K562 treated with DMSO at 1 percent for 48 hours (cell line): Measurements from ENCODE around the gene APOBR. TPM values are rescaled to one million over a fixed set of nuclear protein-coding genes. Genes with fewer than 3 reads are reported as not detected.

Experiments used
- total RNA-seq: library from RNA; unstranded; fragments of 300-600 nt; gene quantifications from 2 replicates; pipeline ENCODE4 v1.2.3, GENCODE V29; 2022; ENCODE audit warnings: low replicate concordance; ENCODE audit errors: extremely low read depth

Gene APOBR, protein sequence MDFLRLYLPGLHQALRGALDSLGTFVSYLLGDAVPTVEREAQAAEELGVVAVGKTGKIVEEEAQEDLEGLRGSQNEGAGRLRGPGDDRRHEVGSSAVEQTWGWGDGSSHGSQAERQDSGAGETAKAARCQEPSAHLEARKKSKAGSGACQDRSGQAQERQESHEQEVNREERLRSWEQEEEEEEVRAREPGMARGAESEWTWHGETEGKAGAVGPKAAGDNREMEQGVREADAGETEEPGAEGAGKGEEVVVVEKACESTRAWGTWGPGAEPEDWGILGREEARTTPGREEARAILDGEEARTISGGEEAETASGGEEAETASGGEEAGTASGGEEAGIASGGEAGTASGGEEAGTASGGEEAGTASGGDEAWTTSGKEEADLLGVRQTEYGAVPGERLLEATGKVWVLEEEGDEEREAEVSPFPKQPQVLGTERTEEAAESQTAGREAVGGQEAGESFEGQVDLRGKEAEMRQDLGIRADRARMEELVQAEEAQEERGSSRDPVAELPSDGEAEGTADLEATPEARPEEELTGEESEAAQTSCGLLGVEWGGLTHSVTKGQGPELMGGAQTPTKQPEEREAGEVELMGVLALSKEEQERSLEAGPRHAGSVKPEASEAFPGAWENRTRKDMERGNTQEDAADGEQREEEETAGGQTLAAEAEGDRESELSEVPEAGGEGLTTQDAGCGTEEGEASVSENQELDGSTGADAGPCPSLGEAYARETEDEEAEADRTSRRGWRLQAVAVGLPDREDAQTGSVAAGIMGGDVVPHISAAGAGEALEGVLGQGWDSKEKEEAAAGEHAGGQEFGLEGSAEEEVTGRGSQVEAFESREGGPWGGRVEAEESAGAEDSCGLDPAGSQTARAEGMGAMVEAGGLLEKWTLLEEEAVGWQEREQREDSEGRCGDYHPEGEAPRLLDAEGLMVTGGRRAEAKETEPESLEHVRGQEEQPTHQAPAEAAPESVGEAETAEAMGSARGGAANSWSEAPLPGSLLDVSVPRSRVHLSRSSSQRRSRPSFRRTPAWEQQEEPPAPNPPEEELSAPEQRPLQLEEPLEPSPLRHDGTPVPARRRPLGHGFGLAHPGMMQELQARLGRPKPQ
- not detected in 2 replicates for total RNA-seq

DNA sequence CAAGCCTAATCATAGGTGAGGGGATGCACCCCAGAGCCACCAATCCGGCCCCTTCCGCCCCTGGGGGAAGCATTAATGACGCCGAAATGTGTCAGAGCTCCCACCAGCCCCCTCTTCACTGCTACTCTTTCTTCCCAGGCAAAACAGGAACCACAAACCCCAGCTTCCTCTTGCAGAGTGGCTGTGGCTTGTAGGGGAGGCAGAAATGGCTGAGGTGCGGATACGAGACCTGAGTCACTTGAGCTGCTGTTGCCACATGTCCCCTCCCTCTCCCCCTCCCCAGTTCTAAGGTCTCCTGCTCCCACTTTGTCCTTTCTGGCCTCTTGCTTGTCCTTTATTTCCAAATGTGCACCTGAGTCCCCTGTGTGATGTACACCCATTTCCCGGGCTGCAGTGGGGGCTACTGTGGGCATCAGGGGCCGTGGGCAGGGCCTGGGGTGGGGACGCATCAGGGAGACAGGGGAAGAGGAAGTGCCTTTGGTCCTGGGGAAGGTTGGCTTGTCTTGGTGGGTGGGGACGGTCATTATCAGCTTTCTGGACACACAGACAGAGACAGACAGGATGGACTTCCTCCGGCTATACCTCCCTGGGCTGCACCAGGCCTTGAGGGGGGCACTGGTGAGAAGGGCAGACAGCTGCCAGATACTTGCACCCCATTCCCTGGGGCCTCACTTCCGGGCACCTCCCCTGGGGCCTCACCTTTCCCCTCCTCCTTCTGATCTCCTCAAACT lies at the start of gene APOBR:
TSS of gene APOBR (plus strand) at position 523 of the 731 bp plus-strand sequence. CDS start at position 562, 39 bp downstream.

GRCh38 chr16:28491970-28492474 lies 2.4 kb upstream of the APOBR start, which contains the start of gene CLN3:
Gene CLN3, minus strand, starts transcription at chr16:28492074. Its CDS starts 315 bp downstream, at chr16:28491759.

DNA sequence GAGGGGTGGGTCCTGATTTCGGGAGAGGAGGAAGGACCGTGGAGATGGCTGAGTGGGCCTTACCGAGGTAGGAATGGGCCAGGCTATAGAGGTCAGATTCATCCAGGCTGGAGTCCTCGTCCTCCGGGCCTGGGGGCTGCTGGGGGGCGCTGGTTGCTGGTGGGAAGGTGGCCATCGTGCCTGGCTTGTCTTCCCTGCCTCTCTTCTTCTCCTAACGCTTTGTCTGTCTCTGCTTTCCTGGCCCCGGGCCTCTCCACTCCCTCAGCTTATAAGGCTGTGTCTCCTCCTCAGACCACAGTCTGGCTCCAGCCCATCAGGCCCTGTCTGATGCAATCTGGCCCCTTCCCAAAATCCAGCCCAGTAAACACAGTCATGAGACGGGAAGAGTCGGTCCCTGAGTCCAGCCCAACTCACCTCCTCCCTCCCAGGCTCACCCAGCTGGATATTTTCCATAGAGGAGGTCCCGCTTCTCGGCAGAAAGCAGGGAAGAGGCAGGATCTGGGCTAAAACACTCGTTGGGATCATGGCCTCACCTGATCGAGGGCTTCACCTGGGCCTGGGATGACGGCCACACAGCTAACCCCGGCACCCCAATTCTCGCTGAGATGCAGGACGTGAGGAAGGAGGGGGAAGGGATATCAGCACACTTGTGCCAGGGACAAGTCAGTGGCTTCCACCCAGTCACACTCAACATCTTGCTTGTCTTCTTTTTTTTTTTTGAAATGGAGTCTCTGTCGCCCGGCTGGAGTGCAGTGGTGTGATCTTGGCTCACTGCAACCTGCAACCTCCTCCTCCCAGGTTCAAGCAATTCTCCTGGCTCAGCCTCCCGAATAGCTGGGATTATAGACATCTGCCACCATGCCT lies 44.5 kb downstream of the APOBR start, which contains the start of gene NUPR1:
TSS of gene NUPR1 (minus strand) at position 242 of the 864 bp plus-strand sequence. CDS start at position 175, 67 bp downstream.

Other genes starting within 250 kb of the APOBR start
- gene SBK1, start 202.1 kb upstream of the APOBR start, total RNA-seq: not detected in 2 replicates
- not detected in 2 replicates for gene NPIPB6, start 131.1 kb upstream of the APOBR start, total RNA-seq
- gene EIF3CL, start 90.8 kb upstream of the APOBR start, total RNA-seq: 282 TPM in 1 of 2 replicates, not detected in the other
- not detected in 2 replicates for gene NPIPB7, start 22.3 kb upstream of the APOBR start, total RNA-seq
- gene CLN3, start 2.6 kb upstream of the APOBR start, total RNA-seq: not detected in 2 replicates
- not detected in 2 replicates for gene IL27, start 12.2 kb downstream of the APOBR start, total RNA-seq
- not detected in 2 replicates for gene NUPR1, start 44.3 kb downstream of the APOBR start, total RNA-seq
- not detected in 2 replicates for gene SGF29, start 59.3 kb downstream of the APOBR start, total RNA-seq
- not detected in 2 replicates for gene SULT1A2, start 102.4 kb downstream of the APOBR start, total RNA-seq
- gene SULT1A1, start 115.4 kb downstream of the APOBR start, total RNA-seq: not detected in 2 replicates
- not detected in 2 replicates for gene NPIPB8, start 143.4 kb downstream of the APOBR start, total RNA-seq
- not detected in 2 replicates for gene EIF3C, start 216.8 kb downstream of the APOBR start, total RNA-seq